AG04450 (cell line): ENCODE results near the gene NLGN1. TPM values are rescaled to one million over a fixed set of nuclear protein-coding genes. Genes with fewer than 3 reads are reported as not detected.
A peak's percentile ranks its signal among the peaks of the same experiment; 100 is the strongest.

Source experiments
- CTCF ChIA-PET: fragments of 300-600, 350-600 bp; formaldehyde crosslinking; extraction: SDS; loops from one replicate; lab custom pipeline; 2022; ENCODE audit warnings: antibody characterized with exemption, inconsistent platforms; lab: Charles Lee
- POLR2A ChIA-PET: fragments of 350-600 bp; formaldehyde crosslinking; extraction: SDS; loops from one replicate; lab custom pipeline; 2021; ENCODE audit warnings: antibody characterized with exemption, inconsistent platforms; lab: Yijun Ruan, JAX
- DNase-seq: peaks from one replicate; pipeline ENCODE4 v3.0.0-alpha.2; 2011; ENCODE audit warnings: low read depth, low spot score
- H3K27ac ChIP-seq: one replicate; pipeline ENCODE4 v1.5.1; 2012; ENCODE audit warnings: low read depth, low read length, control low read depth
- H3K27me3 ChIP-seq: one replicate; pipeline ENCODE4 v1.6.0; 2012; ENCODE audit warnings: low read length; ENCODE audit not compliant: control insufficient read depth, insufficient read depth
- H3K4me3 ChIP-seq: 2 replicates; pipeline ENCODE4 v1.5.1; 2011; ENCODE audit warnings: mild to moderate bottlenecking, low read depth, low read length, control low read depth
- H3K9me3 ChIP-seq: 2 replicates; pipeline ENCODE4 v1.5.1; 2012; ENCODE audit warnings: low read length; ENCODE audit not compliant: control insufficient read depth, insufficient read depth
- CTCF ChIP-seq: IDR thresholded peaks from 2 replicates; pipeline ENCODE4 v1.5.1; 2011; ENCODE audit warnings: low read depth, low read length, control low read depth, inconsistent platforms
- polyA plus RNA-seq: library from polyadenylated mRNA; depleted of rRNA; stranded (reverse); fragments of >200 nt; gene quantifications from 2 replicates; pipeline ENCODE4 v1.2.3, GENCODE V29; 2011

Gene NLGN1
- polyA plus RNA-seq, 1 experiment: 1.7 TPM

DNA sequence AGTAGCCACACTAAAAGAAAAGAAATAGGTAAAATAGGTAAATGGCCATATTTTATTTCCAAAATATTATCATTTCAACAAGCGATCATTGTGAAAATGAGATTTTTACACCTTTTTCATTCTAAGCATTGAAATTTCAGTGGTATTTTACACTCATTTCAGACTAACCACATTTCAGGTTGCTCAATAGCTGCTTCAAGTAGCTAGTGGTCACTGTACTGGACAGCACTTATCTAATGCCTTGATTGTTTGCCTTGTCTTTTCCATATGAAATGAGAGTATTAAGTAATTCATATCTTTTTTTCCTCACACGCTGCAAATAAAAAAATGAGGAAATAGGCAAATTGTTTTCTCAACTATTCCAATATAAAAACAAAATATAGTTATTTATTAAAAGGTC, 332.8 kb downstream of the NLGN1 start:
- Histone ChIP-seq H3K27me3 (no peaks in the 10 kb centered on the region), H3K4me3 (no peak overlapping the region), H3K27ac (no peak overlapping the region), H3K9me3 (no peaks in the 10 kb centered on the region)
- no peak for TF ChIP-seq CTCF
- no peak for DNase-seq
- CTCF ChIA-PET: interaction anchor here (0.5 kb wide), 1 partner anchor 9 kb away, joined by 4 read pairs; no protein-coding TSS in a partner anchor
- POLR2A ChIA-PET: no interaction called here

GRCh38 chr3:173732237-173732636, 334.7 kb downstream of the NLGN1 start:
- TF ChIP-seq CTCF: no peak
- ChIA-PET POLR2A (no interaction called here), CTCF (interaction anchor here (1.0 to 2.1 kb wide), 6 partner anchors 9 to 271 kb away, joined by 3 to 12 read pairs (median 4); no protein-coding TSS in a partner anchor)
- no peak overlapping the region for H3K4me3 ChIP-seq
- H3K27ac ChIP-seq: no peak overlapping the region
- no peaks in the 10 kb centered on the region for H3K9me3 ChIP-seq
- no peaks in the 10 kb centered on the region for H3K27me3 ChIP-seq
- peak; percentile 15 for DNase-seq

DNA sequence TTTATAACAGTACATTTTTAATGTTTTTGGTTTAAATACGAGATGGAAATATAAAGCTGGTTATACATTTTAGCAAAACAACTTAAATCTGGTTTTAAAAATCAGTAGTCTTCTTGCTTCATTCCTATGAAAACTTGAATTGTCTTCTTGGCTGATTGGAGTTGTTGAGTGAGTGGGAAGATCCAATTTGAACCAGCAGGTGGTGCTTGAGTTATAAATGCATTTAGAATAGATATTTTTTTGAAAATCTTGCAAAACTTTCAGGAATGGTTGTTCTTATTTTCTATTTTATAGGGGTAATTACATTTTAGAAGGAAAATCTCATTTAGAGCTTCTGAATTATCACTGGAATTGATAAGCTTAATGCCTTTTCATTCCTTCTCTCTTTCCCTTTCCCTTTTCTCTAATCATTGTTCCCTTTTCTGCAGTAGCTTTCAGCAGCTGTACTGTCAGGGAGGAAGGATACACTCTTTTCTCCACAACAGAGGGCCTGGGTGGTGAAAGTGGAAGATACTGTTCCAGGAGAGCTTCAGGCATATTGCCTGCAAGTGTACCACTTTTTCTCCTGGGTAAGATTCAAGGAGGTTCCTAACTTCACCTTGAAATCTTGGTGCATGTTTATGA, 335.6 kb downstream of the NLGN1 start:
- POLR2A ChIA-PET: no interaction called here
- Histone ChIP-seq H3K27ac (no peak overlapping the region), H3K27me3 (no peaks in the 10 kb centered on the region), H3K9me3 (no peaks in the 10 kb centered on the region), H3K4me3 (no peak overlapping the region)
- DNase-seq: peak; percentile 4
- TF ChIP-seq CTCF: peak; percentile 72
- CTCF ChIA-PET: interaction anchor here (0.6 to 2.1 kb wide), 11 partner anchors 9 to 595 kb away, joined by 3 to 12 read pairs (median 4); no protein-coding TSS in a partner anchor

- no peak for DNase-seq
- Histone ChIP-seq H3K27ac (no peak overlapping the region), H3K27me3 (no peaks in the 10 kb centered on the region), H3K4me3 (no peak overlapping the region), H3K9me3 (no peaks in the 10 kb centered on the region)
- CTCF ChIA-PET: interaction anchor here (0.6 to 1.0 kb wide), 4 partner anchors 24 to 610 kb away, joined by 3 to 5 read pairs (median 4); no protein-coding TSS in a partner anchor
- POLR2A ChIA-PET: no interaction called here
- no peak for TF ChIP-seq CTCF
Observed at GRCh38 chr3:173734473-173734872, 336.9 kb downstream of the NLGN1 start.

DNA sequence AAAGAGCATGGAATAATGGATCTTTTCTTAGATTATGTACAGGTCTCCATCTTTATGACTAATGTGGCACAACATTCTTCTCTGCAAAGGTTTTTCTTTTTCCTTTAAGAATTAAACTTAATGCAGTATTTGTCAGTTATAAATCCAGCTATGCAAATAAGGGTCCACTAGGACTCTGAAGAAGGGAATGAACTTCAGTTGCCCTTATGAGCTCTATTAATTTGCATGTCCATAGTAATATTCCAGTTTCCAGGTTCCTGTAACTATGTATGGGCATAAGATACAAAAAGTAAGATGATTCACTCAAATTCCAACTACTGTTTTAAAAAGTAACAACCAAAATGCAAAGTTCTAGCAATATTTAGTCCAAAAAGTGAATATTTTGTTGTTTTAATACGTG, 337.4 kb downstream of the NLGN1 start:
- no peak overlapping the region for H3K27ac ChIP-seq
- H3K4me3 ChIP-seq: no peak overlapping the region
- H3K27me3 ChIP-seq: no peaks in the 10 kb centered on the region
- H3K9me3 ChIP-seq: no peaks in the 10 kb centered on the region
- POLR2A ChIA-PET: no interaction called here
- CTCF ChIA-PET: interaction anchor here (0.6 to 1.0 kb wide), 4 partner anchors 23 to 610 kb away, joined by 3 to 5 read pairs (median 4); no protein-coding TSS in a partner anchor
- no peak for TF ChIP-seq CTCF
- no peak for DNase-seq
